RWPE2 (cell line): ENCODE measurements around the gene PPP1R13B.

Experiments used
- ATAC-seq: fragments of 200-7000 bp; cut with Tn5 transposase; 3 replicates; pipeline ENCODE4 v1.9.1; 2021; ENCODE audit warnings: low read depth
- DNase-seq: peaks from one replicate; pipeline ENCODE4 v3.0.0-alpha.2; 2020; ENCODE audit warnings: low spot score
- H3K27ac ChIP-seq: fragments of 450-650 bp; 2 replicates; pipeline ENCODE4 v1.5.1; 2017; ENCODE audit warnings: mild to moderate bottlenecking; ENCODE audit not compliant: poor library complexity, severe bottlenecking
- H3K27me3 ChIP-seq: fragments of 250-450 bp; sonication (Bioruptor Pico); 2 replicates; pipeline ENCODE4 v1.5.1; 2021; ENCODE audit warnings: mild to moderate bottlenecking, moderate library complexity; ENCODE audit not compliant: insufficient read depth, poor library complexity, severe bottlenecking
- H3K36me3 ChIP-seq: fragments of 250-450 bp; sonication (Bioruptor Pico); 2 replicates; pipeline ENCODE4 v1.5.1; 2020; ENCODE audit warnings: low read depth, mild to moderate bottlenecking, moderate library complexity
- H3K4me1 ChIP-seq: fragments of 250-450 bp; sonication (Bioruptor Pico); 2 replicates; pipeline ENCODE4 v1.5.1; 2021; ENCODE audit warnings: mild to moderate bottlenecking, moderate library complexity; ENCODE audit not compliant: insufficient read depth, poor library complexity, severe bottlenecking
- H3K4me3 ChIP-seq: fragments of 250-450 bp; sonication (Bioruptor Pico); 2 replicates; pipeline ENCODE4 v1.5.1; 2021; ENCODE audit warnings: mild to moderate bottlenecking, moderate library complexity; ENCODE audit not compliant: severe bottlenecking
- H3K9me3 ChIP-seq: fragments of 250-450 bp; sonication (Bioruptor Pico); 2 replicates; pipeline ENCODE4 v1.5.1; 2021; ENCODE audit warnings: mild to moderate bottlenecking, moderate library complexity; ENCODE audit not compliant: severe bottlenecking
- CTCF ChIP-seq: fragments of 450-650 bp; IDR thresholded peaks from one replicate; pipeline ENCODE4 v1.5.1; 2017; ENCODE audit warnings: mild to moderate bottlenecking, moderate library complexity; ENCODE audit not compliant: poor library complexity, severe bottlenecking

Gene PPP1R13B

GRCh38 chr14:103714063-103714724 is 133.2 kb downstream of the PPP1R13B start:
- Histone ChIP-seq H3K36me3 (peaks cover 52% of the 10 kb centered on the region), H3K27me3 (no peaks in the 10 kb centered on the region), H3K9me3 (no peaks in the 10 kb centered on the region), H3K4me3 (peak overlapping the region; percentile 77), H3K4me1 (peaks cover 36% of the 10 kb centered on the region), H3K27ac (peak overlapping the region; percentile 86)
- ATAC-seq = no peak
- DNase-seq = no peak
- TF ChIP-seq CTCF = no peak

- Histone ChIP-seq H3K9me3 (no peaks in the 10 kb centered on the region), H3K27ac (peak overlapping the region; percentile 86), H3K27me3 (no peaks in the 10 kb centered on the region), H3K4me3 (no peak overlapping the region), H3K36me3 (peaks cover 59% of the 10 kb centered on the region), H3K4me1 (peaks cover 36% of the 10 kb centered on the region)
- no peak for DNase-seq
- no peak for ATAC-seq
- TF ChIP-seq CTCF = no peak
Measured at GRCh38 chr14:103713304-103714062, 133.9 kb downstream of the PPP1R13B start.

GRCh38 chr14:103712633-103713247 is 134.6 kb downstream of the PPP1R13B start:
- ATAC-seq (no peak), DNase-seq (no peak)
- Histone ChIP-seq H3K27ac (peak overlapping the region; percentile 86), H3K4me1 (peaks cover 36% of the 10 kb centered on the region), H3K4me3 (no peak overlapping the region), H3K36me3 (peaks cover 65% of the 10 kb centered on the region), H3K9me3 (no peaks in the 10 kb centered on the region), H3K27me3 (no peaks in the 10 kb centered on the region)
- TF ChIP-seq CTCF = no peak

GRCh38 chr14:103711516-103712431 is 135.6 kb downstream of the PPP1R13B start:
- Histone ChIP-seq H3K36me3 (peaks cover 68% of the 10 kb centered on the region), H3K9me3 (no peaks in the 10 kb centered on the region), H3K4me3 (no peak overlapping the region), H3K27ac (peak overlapping the region; percentile 86), H3K27me3 (no peaks in the 10 kb centered on the region), H3K4me1 (peaks cover 32% of the 10 kb centered on the region)
- peak; percentile 91 for DNase-seq
- ATAC-seq = peak; percentile 55
- TF ChIP-seq CTCF = no peak
